Keratinocyte (primary cell): Measurements from ENCODE around the gene TSPYL6. TPM values are rescaled to one million over a fixed set of nuclear protein-coding genes. Genes with fewer than 3 reads are reported as not detected.

Experiments
- DNase-seq: peaks from one replicate; pipeline ENCODE4 v3.0.0-alpha.2; 2011; ENCODE audit warnings: low read depth, missing footprints, low spot score
- FAIRE-seq: peaks from 2 replicates; lab custom pipeline; 2011; peaks lifted over from hg19 to GRCh38; lab: Jason Lieb, UNC
- H2AFZ ChIP-seq: 2 replicates; pipeline ENCODE4 v1.6.0; 2012; ENCODE audit warnings: low read length, control low read depth, inconsistent platforms; ENCODE audit not compliant: control insufficient read depth
- H3K27ac ChIP-seq: 2 replicates; pipeline ENCODE4 v1.5.1; 2011; ENCODE audit warnings: low read length; ENCODE audit not compliant: control insufficient read depth, insufficient read depth
- H3K27me3 ChIP-seq: 3 replicates; pipeline ENCODE4 v1.6.0; 2011; ENCODE audit warnings: low read length; ENCODE audit not compliant: control insufficient read depth, insufficient read depth; ENCODE audit errors: extremely low read depth
- H3K36me3 ChIP-seq, 2 experiments: 2 replicates in 1 of 2; 3 replicates in 1 of 2; pipeline ENCODE4 v1.5.1; 2011; ENCODE audit warnings: low read length in 2 of 2, mild to moderate bottlenecking in 1 of 2; ENCODE audit not compliant: control insufficient read depth in 2 of 2, insufficient read depth in 2 of 2; ENCODE audit errors: extremely low read depth in 1 of 2
- H3K4me1 ChIP-seq: 3 replicates; pipeline ENCODE4 v1.5.1; 2011; ENCODE audit warnings: low read length; ENCODE audit not compliant: control insufficient read depth, insufficient read depth; ENCODE audit errors: extremely low read depth
- H3K4me2 ChIP-seq: 3 replicates; pipeline ENCODE4 v1.6.0; 2011; ENCODE audit warnings: low read depth, low read length; ENCODE audit not compliant: control insufficient read depth, insufficient read depth; ENCODE audit errors: extremely low read depth
- H3K4me3 ChIP-seq, 3 experiments: fragments of 200-600 bp in 1 of 3; sonication (generic) in 1 of 3; 2 replicates in 2 of 3; 3 replicates in 1 of 3; pipeline ENCODE4 v1.5.1; 2011 to 2016; ENCODE audit warnings: low read length in 3 of 3, mild to moderate bottlenecking in 3 of 3, control low read depth in 2 of 3, inconsistent platforms in 1 of 3, low read depth in 1 of 3, mixed read lengths in 1 of 3, mixed run types in 1 of 3, moderate library complexity in 1 of 3; ENCODE audit not compliant: control insufficient read depth in 2 of 3, insufficient read depth in 2 of 3; ENCODE audit errors: extremely low read depth in 1 of 3
- H3K79me2 ChIP-seq: 2 replicates; pipeline ENCODE4 v1.6.0; 2012; ENCODE audit warnings: low read length; ENCODE audit not compliant: control insufficient read depth, insufficient read depth
- H3K9ac ChIP-seq: 3 replicates; pipeline ENCODE4 v1.6.0; 2011; ENCODE audit warnings: low read length; ENCODE audit not compliant: control insufficient read depth, insufficient read depth; ENCODE audit errors: extremely low read depth
- H3K9me1 ChIP-seq: 3 replicates; pipeline ENCODE4 v1.6.0; 2011; ENCODE audit warnings: low read length; ENCODE audit not compliant: control insufficient read depth, insufficient read depth; ENCODE audit errors: extremely low read depth
- H3K9me3 ChIP-seq: 2 replicates; pipeline ENCODE4 v1.5.1; 2012; ENCODE audit warnings: low read depth, low read length; ENCODE audit not compliant: control insufficient read depth
- H4K20me1 ChIP-seq: 3 replicates; pipeline ENCODE4 v1.6.0; 2011; ENCODE audit warnings: low read length; ENCODE audit not compliant: control insufficient read depth, insufficient read depth; ENCODE audit errors: extremely low read depth
- CTCF ChIP-seq, 3 experiments: IDR thresholded peaks in 1 of 3; conservative IDR thresholded peaks in 1 of 3; optimal IDR thresholded peaks in 1 of 3; 2 replicates in 2 of 3; 3 replicates in 1 of 3; pipeline versions ENCODE3 to v1.5.1; 2011; ENCODE audit warnings: low read length in 3 of 3, mild to moderate bottlenecking in 3 of 3, moderate library complexity in 2 of 3, control low read depth in 1 of 3, inconsistent platforms in 1 of 3; ENCODE audit not compliant: insufficient read depth in 2 of 3; ENCODE audit errors: extremely low read depth in 1 of 3
- EZH2 ChIP-seq: IDR thresholded peaks from one replicate; pipeline ENCODE4 v1.6.1; 2012; ENCODE audit warnings: inconsistent platforms, mild to moderate bottlenecking, low read length, moderate library complexity
- dilution Hi-C: fragments of 300-500 bp; cut with MboI; formaldehyde crosslinking; loops from one replicate; pipeline ENCODE4 v1.7.0; 2020; ENCODE audit warnings: low sequenced_read_pairs; ENCODE audit not compliant: extremely low pct_ligation_motif_present
- polyA plus RNA-seq, 5 experiments: library from polyadenylated mRNA; depleted of rRNA in 3 of 5; stranded (reverse) in 3 of 5; stranded (forward) in 1 of 5; unstranded in 1 of 5; fragments of >200 nt; gene quantifications; 1 replicate in 1 of 5; 2 replicates in 3 of 5; 3 replicates in 1 of 5; pipeline versions ENCODE4 v1.2.1 to v1.2.3, GENCODE V29; 2011 to 2012; ENCODE audit warnings: missing spikeins in 2 of 5, low read depth in 1 of 5, low replicate concordance in 1 of 5

Gene TSPYL6
- polyA plus RNA-seq, 1 donor (not counting 4 experiments of a cell fraction or from before 2014, with no cell fraction given), result not detected

- Histone ChIP-seq H3K79me2 (no peaks in the 10 kb centered on the region), H2AFZ (no peak overlapping the region), H4K20me1 (no peaks in the 10 kb centered on the region), H3K9me3 (no peaks in the 10 kb centered on the region), H3K27ac (no peak overlapping the region), H3K4me1 (no peaks in the 10 kb centered on the region), H3K9ac (no peak overlapping the region), H3K4me2 (no peak overlapping the region), H3K9me1 (no peaks in the 10 kb centered on the region), H3K27me3 (no peaks in the 10 kb centered on the region), H3K4me3 (no peak overlapping the region), H3K36me3 (no peaks in the 10 kb centered on the region)
- dilution Hi-C loops, result no loop called here
- no peak for FAIRE-seq
- TF ChIP-seq EZH2 (no peak), CTCF (optimal IDR thresholded peaks at IDR 0.05 in 1 of 3, IDR thresholded peaks at IDR 0.05 in 1 of 3, conservative IDR thresholded peaks at IDR 0.05 in 1 of 3; ENCODE audit: extremely low read depth in 1 of 3, insufficient read depth in 2 of 3, low read length in 3 of 3) (no peak)
- DNase-seq, result no peak
Measured at GRCh38 chr2:54224997-54225396, 31.0 kb downstream of the TSPYL6 start.

GRCh38 chr2:54213082-54213481 lies 42.9 kb downstream of the TSPYL6 start:
- Histone ChIP-seq H3K27ac (no peak overlapping the region), H3K9me3 (no peaks in the 10 kb centered on the region), H2AFZ (no peak overlapping the region), H3K79me2 (no peaks in the 10 kb centered on the region), H3K4me2 (no peak overlapping the region), H3K9ac (no peak overlapping the region), H4K20me1 (no peaks in the 10 kb centered on the region), H3K4me3 (no peak overlapping the region), H3K27me3 (no peaks in the 10 kb centered on the region), H3K4me1 (no peaks in the 10 kb centered on the region), H3K9me1 (no peaks in the 10 kb centered on the region), H3K36me3 (no peaks in the 10 kb centered on the region)
- FAIRE-seq (no peak), DNase-seq (no peak)
- dilution Hi-C loops, result no loop called here
- no peak for TF ChIP-seq EZH2

- Histone ChIP-seq H2AFZ (no peak overlapping the region), H3K27me3 (no peaks in the 10 kb centered on the region), H3K27ac (no peak overlapping the region), H3K9me3 (no peaks in the 10 kb centered on the region), H3K9ac (no peak overlapping the region), H3K4me1 (no peaks in the 10 kb centered on the region), H3K9me1 (no peaks in the 10 kb centered on the region), H3K36me3 (no peaks in the 10 kb centered on the region), H3K4me3 (no peak overlapping the region), H3K79me2 (no peaks in the 10 kb centered on the region), H3K4me2 (no peak overlapping the region), H4K20me1 (no peaks in the 10 kb centered on the region)
- dilution Hi-C loops, result no loop called here
- TF ChIP-seq CTCF (optimal IDR thresholded peaks at IDR 0.05 in 1 of 3, IDR thresholded peaks at IDR 0.05 in 1 of 3, conservative IDR thresholded peaks at IDR 0.05 in 1 of 3; ENCODE audit: extremely low read depth in 1 of 3, insufficient read depth in 2 of 3, low read length in 3 of 3), result no peak
- FAIRE-seq (peak; percentile 76), DNase-seq (no peak)
Measured at GRCh38 chr2:54212456-54212855, 43.6 kb downstream of the TSPYL6 start.
